ACC112 (cell line): Measurements from ENCODE around the gene PRRT1B.

ENCODE experiments used
- H2AFZ ChIP-seq: fragments of 200-600 bp; sonication (generic); one replicate; pipeline ENCODE4 v1.6.0; 2017; ENCODE audit warnings: antibody characterized with exemption, low read length; ENCODE audit not compliant: unreplicated experiment
- H3K27ac ChIP-seq: fragments of 200-600 bp; sonication (generic); 2 replicates; pipeline ENCODE4 v1.5.1; 2014; ENCODE audit warnings: low read depth, mild to moderate bottlenecking, antibody characterized with exemption, low read length, moderate library complexity
- H3K27me3 ChIP-seq: fragments of 200-600 bp; sonication (generic); 2 replicates; pipeline ENCODE4 v1.6.1; 2014; ENCODE audit warnings: mild to moderate bottlenecking, antibody characterized with exemption, low read length, moderate library complexity, mixed read lengths; ENCODE audit not compliant: insufficient read depth
- H3K36me3 ChIP-seq: fragments of 200-600 bp; sonication (generic); 2 replicates; pipeline ENCODE4 v1.6.1; 2016; ENCODE audit warnings: mild to moderate bottlenecking, antibody characterized with exemption, low read length, moderate library complexity, mixed read lengths; ENCODE audit not compliant: insufficient read depth
- H3K4me1 ChIP-seq: fragments of 200-600 bp; sonication (generic); one replicate; pipeline ENCODE4 v1.6.1; 2016; ENCODE audit warnings: low read length, mixed read lengths; ENCODE audit not compliant: insufficient read depth, unreplicated experiment, control insufficient read depth
- H3K4me3 ChIP-seq: fragments of 200-600 bp; sonication (generic); 2 replicates; pipeline ENCODE4 v1.5.1; 2014; ENCODE audit warnings: mild to moderate bottlenecking, low read depth, low read length
- H3K79me2 ChIP-seq: fragments of 200-600 bp; sonication (generic); one replicate; pipeline ENCODE4 v1.6.0; 2016; ENCODE audit warnings: low read length; ENCODE audit not compliant: control insufficient read depth, unreplicated experiment, insufficient read depth

Gene PRRT1B

DNA sequence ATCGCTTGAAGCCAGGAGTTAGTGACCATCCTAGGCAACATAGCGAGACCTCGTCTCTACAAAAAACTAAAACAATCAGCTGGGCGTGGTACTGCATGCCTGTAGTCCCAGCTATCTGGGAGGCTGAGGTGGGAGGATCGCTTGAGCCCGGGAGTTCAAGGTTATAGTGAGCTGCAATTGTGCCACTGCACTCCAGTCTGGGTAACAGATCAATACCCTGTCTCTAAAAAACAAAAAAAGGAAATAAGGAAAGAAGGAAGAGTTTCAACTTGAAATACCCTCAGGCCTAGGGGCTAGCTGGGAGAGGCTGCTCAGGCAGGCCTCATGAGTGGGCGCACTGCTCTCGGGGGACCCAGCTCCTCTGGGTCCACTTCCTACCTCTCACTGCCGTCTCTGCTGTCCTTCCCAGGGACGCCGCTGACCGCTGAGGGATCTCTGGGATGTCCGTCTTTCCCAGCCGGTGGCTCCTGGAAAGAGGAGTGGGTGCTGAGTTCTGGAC, 56.4 kb downstream of the PRRT1B start:
- Histone ChIP-seq H3K27ac (no peak overlapping the region), H3K27me3 (no peaks in the 10 kb centered on the region), H2AFZ (no peak overlapping the region), H3K36me3 (no peaks in the 10 kb centered on the region), H3K79me2 (no peaks in the 10 kb centered on the region), H3K4me1 (no peaks in the 10 kb centered on the region), H3K4me3 (no peak overlapping the region)

DNA sequence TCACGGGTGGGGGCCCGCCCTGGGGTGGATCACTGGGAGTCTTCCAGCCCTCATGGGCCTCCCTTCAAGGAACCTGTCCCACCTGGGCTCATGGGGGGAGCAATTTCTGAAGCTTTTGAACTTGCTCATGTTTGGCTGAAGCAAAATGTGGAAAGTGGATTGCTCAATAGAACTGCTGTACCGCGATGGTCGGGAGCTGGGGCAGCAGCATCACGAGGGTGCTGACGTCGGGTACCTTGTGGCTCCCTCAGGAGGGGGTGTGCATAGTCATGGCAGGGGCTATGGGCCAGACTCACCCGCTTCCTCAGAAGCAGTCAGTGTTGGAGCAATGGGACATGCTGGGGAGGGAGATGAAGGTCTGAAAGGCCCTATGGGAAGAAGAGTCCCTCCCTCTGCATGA, 57.9 kb downstream of the PRRT1B start:
- H3K27ac ChIP-seq, result no peak overlapping the region
- H3K4me1 ChIP-seq, result peaks cover 7% of the 10 kb centered on the region
- no peaks in the 10 kb centered on the region for H3K27me3 ChIP-seq
- H3K79me2 ChIP-seq, result no peaks in the 10 kb centered on the region
- no peak overlapping the region for H3K4me3 ChIP-seq
- no peak overlapping the region for H2AFZ ChIP-seq
- H3K36me3 ChIP-seq, result no peaks in the 10 kb centered on the region

DNA sequence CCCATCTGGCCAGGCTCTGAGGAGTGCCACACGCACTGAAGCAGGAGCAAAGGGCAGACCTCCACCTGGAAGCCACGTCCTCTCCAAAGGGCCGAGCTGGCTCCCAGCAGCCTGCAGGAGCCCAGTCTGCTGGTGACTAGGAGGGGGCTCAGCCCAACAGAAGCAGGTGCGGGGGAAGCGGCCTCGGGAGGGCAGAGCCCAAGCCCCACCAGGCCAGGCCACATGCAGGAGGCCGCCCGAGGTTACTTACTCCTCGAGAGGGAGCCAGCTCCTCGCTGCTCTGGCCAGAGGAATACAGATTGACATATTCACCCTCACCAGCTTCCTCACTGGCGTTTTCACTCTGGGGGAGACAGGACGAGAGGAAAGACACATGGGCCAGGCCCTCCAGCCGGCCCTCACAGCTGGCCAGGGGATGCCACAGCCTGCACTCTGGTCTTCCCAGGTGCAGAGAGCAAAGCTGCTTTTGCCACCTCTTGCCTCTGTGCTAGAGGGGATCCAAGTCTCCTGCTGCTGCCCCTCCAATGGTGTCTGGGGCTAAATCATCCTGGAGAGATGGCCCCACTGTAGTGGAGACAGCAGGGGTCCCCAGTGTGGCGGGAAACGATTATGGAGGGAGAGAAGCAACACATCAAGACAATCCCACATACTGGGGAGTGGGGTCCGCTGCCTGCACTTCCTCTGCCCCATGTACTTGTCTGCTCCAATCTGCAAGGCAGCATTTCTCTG, 58.6 kb downstream of the PRRT1B start:
- Histone ChIP-seq H3K27me3 (no peaks in the 10 kb centered on the region), H3K4me1 (peaks cover 13% of the 10 kb centered on the region), H3K79me2 (no peaks in the 10 kb centered on the region), H2AFZ (no peak overlapping the region), H3K4me3 (no peak overlapping the region), H3K36me3 (no peaks in the 10 kb centered on the region), H3K27ac (no peak overlapping the region)

DNA sequence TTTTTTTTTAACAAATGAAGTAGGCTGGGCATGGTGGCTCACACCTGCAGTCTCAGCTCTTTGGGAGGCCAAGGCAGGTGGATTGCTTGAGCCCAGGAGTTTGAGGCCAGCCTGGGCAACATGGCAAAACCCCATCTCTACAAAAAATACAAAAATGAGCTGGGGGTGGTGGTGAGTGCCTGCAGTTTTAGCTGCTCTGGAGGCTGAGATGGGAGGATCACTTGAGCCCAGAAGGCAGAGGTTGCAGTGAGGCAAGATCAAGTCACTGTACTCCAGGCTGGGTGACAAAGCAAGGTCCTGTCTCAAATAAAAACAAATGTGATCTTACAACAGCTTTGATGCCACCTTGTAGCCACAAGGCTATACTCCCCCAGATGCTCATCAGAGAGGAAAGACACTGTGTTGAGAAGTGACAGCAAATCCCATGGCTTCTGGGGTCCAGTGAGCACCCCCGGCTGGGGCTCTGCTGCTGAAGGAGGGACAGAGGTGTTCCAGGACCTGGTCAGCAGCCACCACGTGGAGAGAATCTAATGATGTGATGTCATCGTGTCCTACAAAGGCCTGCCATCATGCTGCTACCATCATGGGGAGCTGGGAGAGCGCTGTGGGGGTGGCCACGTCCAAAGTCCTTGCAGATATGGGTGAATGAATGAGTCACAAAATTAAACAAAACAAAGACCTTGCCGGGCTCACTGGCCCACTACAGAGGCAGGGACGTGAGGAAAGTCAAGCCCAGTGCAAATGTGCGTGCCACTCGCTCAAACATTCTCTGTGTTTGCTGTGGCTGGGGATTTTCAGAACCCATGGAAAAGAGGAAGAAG, 60.7 kb downstream of the PRRT1B start:
- H3K79me2 ChIP-seq, result no peaks in the 10 kb centered on the region
- no peak overlapping the region for H2AFZ ChIP-seq
- H3K27me3 ChIP-seq, result no peaks in the 10 kb centered on the region
- peaks cover 27% of the 10 kb centered on the region for H3K4me1 ChIP-seq
- no peaks in the 10 kb centered on the region for H3K36me3 ChIP-seq
- no peak overlapping the region for H3K27ac ChIP-seq
- H3K4me3 ChIP-seq, result no peak overlapping the region

DNA sequence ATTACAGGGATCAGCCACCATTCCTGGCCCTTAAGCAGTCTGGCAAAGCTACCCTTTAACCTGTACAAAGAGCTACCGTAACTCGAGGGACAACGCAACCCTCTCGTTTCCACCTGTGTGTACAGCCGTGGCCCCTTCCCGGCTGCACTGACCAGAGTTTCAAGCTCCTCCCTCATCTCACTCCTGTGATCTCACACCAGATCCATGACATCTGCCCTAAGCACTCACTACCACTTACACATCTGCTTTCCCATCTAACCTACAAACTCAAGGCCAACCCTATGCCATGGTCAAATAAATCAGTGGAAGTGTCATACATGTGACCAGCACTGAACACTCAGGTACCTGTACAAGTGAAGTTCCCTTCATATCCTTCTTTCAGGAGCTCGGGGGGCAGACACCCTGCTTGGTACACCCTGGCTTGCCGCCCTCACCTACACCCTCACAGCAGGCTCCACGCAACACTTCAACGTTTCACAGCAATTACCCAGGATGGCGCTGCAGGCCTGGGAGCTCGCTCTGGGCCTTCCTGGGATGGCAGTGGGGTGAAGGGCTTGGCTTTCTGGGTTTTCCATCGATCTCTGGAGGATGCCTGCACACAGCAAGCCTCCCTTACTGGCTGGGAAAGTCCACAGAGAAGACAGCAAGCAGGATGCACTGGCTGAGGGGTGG, 61.7 kb downstream of the PRRT1B start:
- Histone ChIP-seq H3K27ac (no peak overlapping the region), H3K4me3 (no peak overlapping the region), H3K36me3 (no peaks in the 10 kb centered on the region), H3K27me3 (no peaks in the 10 kb centered on the region), H3K79me2 (no peaks in the 10 kb centered on the region), H3K4me1 (peaks cover 27% of the 10 kb centered on the region), H2AFZ (no peak overlapping the region)

DNA sequence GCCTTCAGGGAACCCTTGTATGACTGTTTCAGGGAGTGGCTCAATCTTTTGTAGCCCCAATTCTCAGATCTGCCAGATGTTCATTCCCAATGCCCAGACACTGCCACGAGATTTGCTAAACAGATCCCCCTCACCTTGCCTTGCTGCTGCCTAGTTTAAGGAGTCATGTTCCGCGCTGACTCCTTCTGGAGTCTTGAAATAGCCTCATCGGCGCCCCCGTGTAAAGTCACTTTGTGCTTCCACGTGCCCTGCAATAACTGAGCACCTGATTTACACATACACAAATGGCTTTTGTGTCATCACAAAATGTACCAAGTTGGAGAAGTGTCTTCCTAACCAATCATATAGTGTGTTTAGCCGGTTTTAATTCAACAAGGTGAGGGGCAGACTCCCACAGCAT, 62.3 kb downstream of the PRRT1B start:
- H3K79me2 ChIP-seq, result no peaks in the 10 kb centered on the region
- H3K27ac ChIP-seq, result no peak overlapping the region

DNA sequence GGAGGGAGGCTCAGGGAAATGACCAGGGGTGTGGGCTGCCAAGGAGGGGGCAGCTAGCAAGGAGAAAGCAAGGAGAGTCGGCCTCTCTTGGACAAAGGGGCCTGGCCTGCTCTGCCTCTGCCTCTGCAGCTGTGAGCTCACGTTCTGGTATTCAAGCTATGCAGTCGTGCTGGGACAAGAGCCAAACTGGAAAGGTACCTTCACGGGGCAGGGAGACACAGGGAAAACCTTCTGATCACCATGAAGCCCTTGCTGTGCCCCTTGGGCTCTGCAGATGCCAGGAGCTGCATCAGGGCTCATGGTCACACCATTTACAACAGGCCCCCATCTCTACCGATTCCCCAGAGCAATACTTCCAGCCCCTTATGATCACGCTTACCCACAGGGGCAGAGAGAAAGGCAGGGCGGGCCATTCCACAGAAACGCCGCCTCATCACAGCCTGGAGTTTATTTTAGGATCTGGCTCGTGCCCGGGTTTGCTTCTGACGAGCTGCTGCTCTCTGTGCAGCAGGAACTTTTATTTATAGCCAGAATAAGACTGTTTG, 63.2 kb downstream of the PRRT1B start:
- H2AFZ ChIP-seq, result no peak overlapping the region
- H3K36me3 ChIP-seq, result no peaks in the 10 kb centered on the region
- peak overlapping the region; percentile 46 for H3K4me3 ChIP-seq
- H3K27ac ChIP-seq, result peak overlapping the region; percentile 64
- peaks cover 27% of the 10 kb centered on the region for H3K4me1 ChIP-seq
- no peaks in the 10 kb centered on the region for H3K27me3 ChIP-seq
- no peaks in the 10 kb centered on the region for H3K79me2 ChIP-seq

More for the DNA sequence above, 62.3 kb downstream of the PRRT1B start:
- Histone ChIP-seq H2AFZ (no peak overlapping the region), H3K36me3 (no peaks in the 10 kb centered on the region), H3K27me3 (no peaks in the 10 kb centered on the region), H3K4me1 (peaks cover 27% of the 10 kb centered on the region), H3K4me3 (no peak overlapping the region)
